WTC11 (cell line): ENCODE results near the gene MKLN1.

Experiments
- CTCF ChIP-seq: fragments of 200-600 bp; IDR thresholded peaks from 2 replicates; pipeline ENCODE4 v1.8.0; 2022; ENCODE audit warnings: antibody characterized with exemption
- MAX ChIP-seq: sonication (generic); formaldehyde crosslinking; IDR thresholded peaks from 2 replicates; pipeline ENCODE4 v1.8.0; 2022; ENCODE audit warnings: mild to moderate bottlenecking, missing genetic modification reagents
- PRDM15 ChIP-seq: sonication (generic); formaldehyde crosslinking; IDR thresholded peaks from 2 replicates; pipeline ENCODE4 v1.8.0; 2022; ENCODE audit warnings: missing genetic modification reagents
- TCF7 ChIP-seq: sonication (generic); formaldehyde crosslinking; IDR thresholded peaks from 2 replicates; pipeline ENCODE4 v1.8.0; 2022; ENCODE audit warnings: mild to moderate bottlenecking, low read depth, missing genetic modification reagents, moderate library complexity
- USF2 ChIP-seq: sonication (generic); formaldehyde crosslinking; IDR thresholded peaks from 2 replicates; pipeline ENCODE4 v1.8.1; 2023; ENCODE audit warnings: mild to moderate bottlenecking, missing genetic modification reagents, moderate library complexity
- ZMAT4 ChIP-seq: fragments of 250-450 bp; sonication (Bioruptor Pico); IDR thresholded peaks from 2 replicates; pipeline ENCODE4 v1.9.0; 2021; ENCODE audit warnings: mild to moderate bottlenecking
- ZNF138 ChIP-seq: sonication (generic); formaldehyde crosslinking; conservative IDR thresholded peaks from 2 replicates; pipeline ENCODE4 v1.8.1; 2022; ENCODE audit warnings: mild to moderate bottlenecking, moderate library complexity, missing genetic modification reagents
- ZNF232 ChIP-seq: sonication (generic); formaldehyde crosslinking; IDR thresholded peaks from 2 replicates; pipeline ENCODE4 v1.8.0; 2022; ENCODE audit warnings: mild to moderate bottlenecking, missing genetic modification reagents
- ZNF423 ChIP-seq: fragments of 250-450 bp; sonication (Bioruptor Pico); IDR thresholded peaks from 2 replicates; pipeline ENCODE4 v2.1.2; 2022; ENCODE audit warnings: mild to moderate bottlenecking, moderate library complexity

GRCh38 chr7:131537571-131537978, 209.9 kb downstream of the MKLN1 start:
- no peak for TF ChIP-seq ZNF138 (CRISPR knock-in tag)
- TF ChIP-seq ZNF423: no peak
- TF ChIP-seq TCF7 (CRISPR knock-in tag): no peak
- no peak for TF ChIP-seq ZNF232 (CRISPR knock-in tag)
- no peak for TF ChIP-seq USF2 (CRISPR knock-in tag)
- no peak for TF ChIP-seq PRDM15 (CRISPR knock-in tag)
- TF ChIP-seq CTCF: no peak
- no peak for TF ChIP-seq ZMAT4 (CRISPR knock-in tag)
- TF ChIP-seq MAX (CRISPR knock-in tag): no peak
